Left lung (tissue), 10 donors: ENCODE measurements around the gene VOPP1. TPM values are rescaled to one million over a fixed set of nuclear protein-coding genes. Genes with fewer than 3 reads are reported as not detected.

Experiments
- ATAC-seq: fragments of 200-7000 bp; cut with Tn5 transposase; one replicate; pipeline ENCODE4 v1.9.1; 2020; ENCODE audit warnings: moderate library complexity
- DNase-seq, 4 donors: peaks; one replicate each; pipeline ENCODE4 v3.0.0-alpha.2; 2013 to 2020
- H3K27ac ChIP-seq, 2 donors: fragments of 200-600 bp; sonication (generic) in 1 of 2; one replicate each; pipeline versions ENCODE4 v1.5.0 to v1.8.0; 2020 to 2021
- H3K27me3 ChIP-seq, 2 donors: fragments of 200-600 bp; sonication (generic) in 1 of 2; one replicate each; pipeline versions ENCODE4 v1.5.0 to v1.8.0; 2020 to 2021
- H3K36me3 ChIP-seq, 2 donors: fragments of 200-600 bp; sonication (generic) in 1 of 2; one replicate each; pipeline versions ENCODE4 v1.5.0 to v1.8.0; 2020 to 2021
- H3K4me1 ChIP-seq, 2 donors: fragments of 200-600 bp; one replicate each; pipeline ENCODE4 v1.8.0; 2021
- H3K4me3 ChIP-seq, 2 donors: fragments of 200-600 bp; sonication (generic) in 1 of 2; one replicate each; pipeline versions ENCODE4 v1.5.0 to v1.8.0; 2020 to 2021; ENCODE audit warnings: mild to moderate bottlenecking in 1 of 2
- H3K9me3 ChIP-seq, 2 donors: fragments of 200-600 bp; sonication (generic) in 1 of 2; one replicate each; pipeline versions ENCODE4 v1.5.0 to v1.8.0; 2020 to 2021
- intact Hi-C, 2 donors: fragments of 100-400 bp; cut with DNase I; formaldehyde crosslinking; loops; one replicate each; pipeline versions ENCODE4 v1.11.2 to v1.14.2; 2022
- polyA plus RNA-seq, 6 donors: library from polyadenylated mRNA; unstranded; fragments of 120-200 nt; gene quantifications; one replicate each; pipeline ENCODE4 v1.2.1, GENCODE V29; 2013; ENCODE audit not compliant: insufficient read length in 6 of 6
- total RNA-seq, 2 donors: library from RNA; stranded (reverse); fragmentation: NEBNext Ultra II Directional; extraction: Animal tissue kit (Norgen Biotek cat#: 25700); gene quantifications; one replicate each; pipeline ENCODE4 v1.2.1, GENCODE V29; 2021
- TF ChIP-seq, protein P1 (sequence below), 2 donors: fragments of 200-600 bp; sonication (generic) in 1 of 2; IDR thresholded peaks; one replicate each; pipeline versions ENCODE4 v1.5.0 to v1.8.0; 2021; ENCODE audit warnings: antibody characterized with exemption in 2 of 2
- donor health status: DM: no; HTN: yes; CAD: no.
- donor health status: DM: no; HTN: no; CAD: no.

Gene VOPP1
- total and polyA plus RNA-seq, 8 donors: 35.4 to 68.5 (median 40.4) TPM

DNA sequence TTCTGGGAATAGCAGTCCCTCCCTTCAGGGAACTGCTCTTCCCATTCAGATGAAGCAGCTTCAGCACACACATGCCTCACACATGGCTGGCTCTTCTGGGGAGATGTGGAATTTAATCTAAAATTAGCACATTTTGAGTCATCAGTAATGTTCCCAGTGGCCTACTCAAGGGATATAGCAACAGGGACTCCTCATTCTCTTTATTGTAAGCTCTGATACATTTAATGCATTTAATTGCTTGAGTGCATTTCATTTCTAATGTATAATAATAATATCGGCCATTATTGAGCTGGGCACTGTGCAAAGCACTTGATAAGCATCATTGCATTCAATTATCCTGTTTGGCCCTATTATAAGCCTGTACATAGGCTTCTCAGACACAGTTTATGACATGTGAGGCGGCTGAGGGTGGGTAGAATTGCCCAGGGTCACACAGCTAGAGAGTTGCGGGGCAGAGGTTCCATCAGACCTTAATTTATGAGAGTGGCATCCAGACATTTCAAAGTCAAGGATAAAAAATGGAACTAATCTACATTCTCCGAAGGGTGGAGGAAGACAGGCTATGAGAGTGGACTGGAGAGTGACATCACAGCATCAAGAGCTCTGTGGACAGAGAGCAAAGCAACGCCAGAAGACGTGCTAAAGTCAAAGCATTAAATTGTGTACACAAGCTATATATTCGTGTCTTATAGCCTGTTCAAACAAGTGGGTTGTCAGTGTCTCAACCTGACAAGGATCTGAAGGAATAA lies 130.4 kb downstream of the VOPP1 start:
- H3K4me3 ChIP-seq: no peak overlapping the region
- TF ChIP-seq, protein P1, sequence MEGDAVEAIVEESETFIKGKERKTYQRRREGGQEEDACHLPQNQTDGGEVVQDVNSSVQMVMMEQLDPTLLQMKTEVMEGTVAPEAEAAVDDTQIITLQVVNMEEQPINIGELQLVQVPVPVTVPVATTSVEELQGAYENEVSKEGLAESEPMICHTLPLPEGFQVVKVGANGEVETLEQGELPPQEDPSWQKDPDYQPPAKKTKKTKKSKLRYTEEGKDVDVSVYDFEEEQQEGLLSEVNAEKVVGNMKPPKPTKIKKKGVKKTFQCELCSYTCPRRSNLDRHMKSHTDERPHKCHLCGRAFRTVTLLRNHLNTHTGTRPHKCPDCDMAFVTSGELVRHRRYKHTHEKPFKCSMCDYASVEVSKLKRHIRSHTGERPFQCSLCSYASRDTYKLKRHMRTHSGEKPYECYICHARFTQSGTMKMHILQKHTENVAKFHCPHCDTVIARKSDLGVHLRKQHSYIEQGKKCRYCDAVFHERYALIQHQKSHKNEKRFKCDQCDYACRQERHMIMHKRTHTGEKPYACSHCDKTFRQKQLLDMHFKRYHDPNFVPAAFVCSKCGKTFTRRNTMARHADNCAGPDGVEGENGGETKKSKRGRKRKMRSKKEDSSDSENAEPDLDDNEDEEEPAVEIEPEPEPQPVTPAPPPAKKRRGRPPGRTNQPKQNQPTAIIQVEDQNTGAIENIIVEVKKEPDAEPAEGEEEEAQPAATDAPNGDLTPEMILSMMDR (IDR thresholded peaks at IDR 0.05): no peak
- ATAC-seq: no peak
- no peaks in the 10 kb centered on the region for H3K27me3 ChIP-seq
- no peak overlapping the region for H3K27ac ChIP-seq
- H3K4me1 ChIP-seq: no peaks in the 10 kb centered on the region
- intact Hi-C loops: no loop called here
- no peaks in the 10 kb centered on the region for H3K36me3 ChIP-seq
- H3K9me3 ChIP-seq: peaks cover 0 to 4% of the 10 kb centered on the region in 2 donors
- no peak for DNase-seq

DNA sequence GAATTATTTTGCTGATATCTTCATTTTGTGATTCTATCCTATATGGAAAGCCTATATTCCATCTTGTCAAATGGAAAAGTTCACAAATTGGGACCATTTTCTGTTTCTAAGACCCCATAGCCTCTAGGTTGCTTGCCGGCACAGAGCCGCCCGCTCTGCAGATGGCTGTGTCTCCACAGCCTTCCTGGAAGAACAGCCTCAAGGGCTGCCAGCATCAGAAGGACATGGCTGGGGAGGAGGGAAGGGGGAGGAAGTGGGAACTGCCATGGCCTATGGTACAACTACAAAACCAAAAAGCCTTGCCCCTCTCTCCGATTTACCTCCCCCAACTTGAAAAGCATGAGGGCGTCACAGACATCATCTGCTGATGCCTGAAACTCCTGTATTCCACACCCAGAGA lies 131.3 kb downstream of the VOPP1 start:
- Histone ChIP-seq H3K36me3 (no peaks in the 10 kb centered on the region), H3K27ac (no peak overlapping the region), H3K27me3 (no peaks in the 10 kb centered on the region), H3K4me3 (no peak overlapping the region), H3K9me3 (no peaks in the 10 kb centered on the region), H3K4me1 (no peaks in the 10 kb centered on the region)
- no peak for ATAC-seq
- TF ChIP-seq, protein P1 (IDR thresholded peaks at IDR 0.05): no peak
- intact Hi-C loops: no loop called here
- no peak for DNase-seq

DNA sequence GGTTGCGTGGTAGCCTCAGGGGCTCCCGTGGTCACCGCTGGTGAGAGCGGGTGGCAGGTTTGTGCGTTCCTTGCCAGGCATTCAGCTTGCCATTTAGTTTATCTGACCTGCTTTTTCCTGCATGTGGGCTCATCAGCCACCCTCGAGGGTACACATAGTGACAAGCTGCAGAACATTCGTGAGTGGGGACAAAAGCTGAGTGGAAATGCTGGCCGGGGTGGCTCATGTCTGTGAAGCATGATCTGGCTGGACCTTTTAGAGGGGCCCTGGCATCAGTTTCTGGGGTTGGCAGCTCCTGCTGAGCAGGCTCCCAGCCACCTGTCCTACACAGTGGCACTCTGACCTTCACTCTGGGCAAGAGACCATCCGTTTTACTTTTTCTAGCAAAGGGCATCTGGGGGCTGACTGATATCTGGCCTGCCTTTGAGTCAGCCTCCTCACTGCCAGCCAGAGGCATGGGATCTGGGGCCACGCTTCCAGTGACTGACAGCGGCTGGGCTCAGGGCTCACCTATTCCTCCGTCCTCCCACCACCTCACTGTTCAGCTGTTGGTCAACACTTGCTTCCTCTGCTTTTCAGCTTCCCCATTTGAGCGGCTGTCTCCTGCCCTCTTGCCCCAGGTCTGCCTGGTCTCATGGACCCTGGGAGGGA lies 132.1 kb downstream of the VOPP1 start:
- no peak for ATAC-seq
- no peak overlapping the region for H3K4me3 ChIP-seq
- intact Hi-C loops: no loop called here

DNA sequence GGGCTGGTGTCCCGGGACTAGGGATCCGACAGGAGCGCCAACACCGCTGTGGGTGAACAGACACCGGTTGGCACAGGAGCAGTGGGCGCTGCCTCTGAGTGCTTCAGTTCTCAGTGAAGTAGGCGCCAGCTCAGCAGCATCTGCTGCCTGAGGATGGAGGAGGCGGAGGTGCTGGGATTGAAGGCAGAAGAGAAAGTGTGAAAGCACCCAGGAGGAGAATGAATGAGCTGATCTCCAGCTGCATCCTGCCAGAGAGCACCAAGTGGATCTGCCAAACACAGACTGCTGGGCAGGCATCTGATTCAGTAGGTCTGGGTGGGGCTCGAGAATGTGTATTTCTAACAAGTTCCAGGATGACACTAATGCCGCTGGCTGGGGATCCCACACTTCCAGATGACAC lies 132.7 kb downstream of the VOPP1 start:
- intact Hi-C loops: no loop called here
- Histone ChIP-seq H3K36me3 (no peaks in the 10 kb centered on the region), H3K27ac (no peak overlapping the region), H3K27me3 (no peaks in the 10 kb centered on the region), H3K9me3 (no peaks in the 10 kb centered on the region), H3K4me1 (no peaks in the 10 kb centered on the region), H3K4me3 (no peak overlapping the region)
- TF ChIP-seq, protein P1 (IDR thresholded peaks at IDR 0.05): no peak
- DNase-seq (peak in 1 of 4 donors; percentile 77), ATAC-seq (no peak)

More for the DNA sequence above, 132.1 kb downstream of the VOPP1 start:
- no peaks in the 10 kb centered on the region for H3K4me1 ChIP-seq
- peak in 1 of 4 donors; percentile 62 for DNase-seq
- no peaks in the 10 kb centered on the region for H3K27me3 ChIP-seq
- H3K9me3 ChIP-seq: no peaks in the 10 kb centered on the region
- TF ChIP-seq, protein P1 (IDR thresholded peaks at IDR 0.05): no peak
- no peaks in the 10 kb centered on the region for H3K36me3 ChIP-seq
- no peak overlapping the region for H3K27ac ChIP-seq

DNA sequence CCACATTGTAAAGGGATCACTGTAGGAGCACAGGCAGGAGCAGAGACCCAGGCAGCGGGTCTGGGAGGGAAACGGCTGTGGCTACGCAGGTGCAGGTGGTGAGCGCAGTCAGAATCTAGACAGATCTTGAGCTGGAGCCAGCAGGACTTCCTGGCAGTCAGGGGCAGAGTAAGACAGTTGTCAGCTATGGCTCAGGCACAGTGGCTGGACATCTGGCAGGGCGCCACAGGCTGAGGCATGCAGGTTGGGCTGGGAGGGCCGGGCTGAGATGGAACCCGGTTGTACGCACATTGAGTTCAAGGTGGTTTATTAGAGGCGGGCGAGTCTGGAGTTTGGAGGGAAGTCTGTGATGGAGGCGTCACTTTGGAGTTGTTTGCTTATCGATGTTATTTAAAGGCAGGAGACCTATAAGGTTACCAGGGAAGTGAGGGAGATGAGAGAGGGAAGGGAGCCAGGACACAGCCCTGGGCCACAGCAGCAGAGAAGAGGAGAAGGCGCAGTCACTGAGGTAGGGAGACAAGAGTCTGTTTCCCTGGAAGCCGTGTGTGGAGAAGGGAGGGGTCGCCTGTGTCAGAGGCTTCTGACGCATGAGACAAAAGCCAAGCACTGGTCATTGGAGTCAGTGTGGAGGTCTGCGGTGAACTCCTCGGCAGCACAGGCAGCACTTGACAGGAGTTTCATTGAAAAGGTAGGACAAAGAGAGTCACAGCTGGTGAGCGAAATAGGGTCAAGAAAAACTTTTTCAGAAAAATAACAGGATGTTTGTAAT lies 133.4 kb downstream of the VOPP1 start:
- no peaks in the 10 kb centered on the region for H3K4me1 ChIP-seq
- peak in 1 of 4 donors; percentile 85 for DNase-seq
- intact Hi-C loops: no loop called here
- no peak overlapping the region for H3K27ac ChIP-seq
- TF ChIP-seq, protein P1 (IDR thresholded peaks at IDR 0.05): no peak
- H3K27me3 ChIP-seq: no peaks in the 10 kb centered on the region
- no peaks in the 10 kb centered on the region for H3K36me3 ChIP-seq
- no peaks in the 10 kb centered on the region for H3K9me3 ChIP-seq
- no peak overlapping the region for H3K4me3 ChIP-seq
- peak; percentile 75 for ATAC-seq
